ENCODE measurements around the gene BRSK1.

DNA sequence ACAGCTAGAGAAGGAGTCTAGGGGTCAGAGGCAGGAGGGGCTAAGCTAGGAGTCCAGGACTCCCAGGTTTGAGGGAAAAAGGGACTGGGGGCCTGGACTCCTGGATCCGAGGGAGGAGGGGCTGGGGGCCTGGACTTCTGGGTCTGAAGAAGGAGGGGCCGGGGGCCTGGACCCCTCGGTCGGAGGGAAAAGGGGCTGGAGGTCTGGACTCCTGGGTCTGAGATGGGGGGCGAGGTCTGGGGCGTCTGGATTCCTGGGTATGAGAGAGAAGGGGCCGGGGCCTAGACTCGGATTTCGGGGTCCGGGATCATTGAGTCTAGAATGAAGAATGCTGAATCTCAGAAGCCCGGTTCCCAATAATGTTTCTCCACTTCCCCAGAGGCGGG, 18.5 kb downstream of the BRSK1 start:
- TF ChIP-seq, protein P1, sequence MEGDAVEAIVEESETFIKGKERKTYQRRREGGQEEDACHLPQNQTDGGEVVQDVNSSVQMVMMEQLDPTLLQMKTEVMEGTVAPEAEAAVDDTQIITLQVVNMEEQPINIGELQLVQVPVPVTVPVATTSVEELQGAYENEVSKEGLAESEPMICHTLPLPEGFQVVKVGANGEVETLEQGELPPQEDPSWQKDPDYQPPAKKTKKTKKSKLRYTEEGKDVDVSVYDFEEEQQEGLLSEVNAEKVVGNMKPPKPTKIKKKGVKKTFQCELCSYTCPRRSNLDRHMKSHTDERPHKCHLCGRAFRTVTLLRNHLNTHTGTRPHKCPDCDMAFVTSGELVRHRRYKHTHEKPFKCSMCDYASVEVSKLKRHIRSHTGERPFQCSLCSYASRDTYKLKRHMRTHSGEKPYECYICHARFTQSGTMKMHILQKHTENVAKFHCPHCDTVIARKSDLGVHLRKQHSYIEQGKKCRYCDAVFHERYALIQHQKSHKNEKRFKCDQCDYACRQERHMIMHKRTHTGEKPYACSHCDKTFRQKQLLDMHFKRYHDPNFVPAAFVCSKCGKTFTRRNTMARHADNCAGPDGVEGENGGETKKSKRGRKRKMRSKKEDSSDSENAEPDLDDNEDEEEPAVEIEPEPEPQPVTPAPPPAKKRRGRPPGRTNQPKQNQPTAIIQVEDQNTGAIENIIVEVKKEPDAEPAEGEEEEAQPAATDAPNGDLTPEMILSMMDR (IDR thresholded peaks at IDR 0.05 in 8 of 11, conservative IDR thresholded peaks at IDR 0.05 in 3 of 11), result no peak
- no peak for TF ChIP-seq POLR2A (IDR thresholded peaks at IDR 0.05)
